ENCODE results near the gene FEZ2.

FEZ2 gene

GRCh38 chr2:36560726-36561125, 37.2 kb downstream of the FEZ2 start:
- DNase-seq = no peak

GRCh38 chr2:36559221-36559942, 38.6 kb downstream of the FEZ2 start:
- DNase-seq = no peak

- peak; percentile 95 for DNase-seq
These were observed 41.1 kb downstream of the FEZ2 start for GRCh38 chr2:36556842-36557241.

GRCh38 chr2:36555789-36556188, 42.2 kb downstream of the FEZ2 start:
- DNase-seq = no peak

GRCh38 chr2:36554531-36554930, 43.4 kb downstream of the FEZ2 start:
- no peak for DNase-seq

- no peak for DNase-seq
These were observed 44.3 kb downstream of the FEZ2 start for GRCh38 chr2:36553683-36554082.

GRCh38 chr2:36550006-36550405, 48.0 kb downstream of the FEZ2 start:
- DNase-seq = no peak

- DNase-seq = peak; percentile 52
These were observed 48.8 kb downstream of the FEZ2 start for GRCh38 chr2:36549165-36549574.

GRCh38 chr2:36547906-36548305, 50.1 kb downstream of the FEZ2 start:
- DNase-seq = no peak

- DNase-seq = peak; percentile 41
These were observed 52.0 kb downstream of the FEZ2 start for GRCh38 chr2:36545871-36546416.

GRCh38 chr2:36544638-36545338, 53.2 kb downstream of the FEZ2 start:
- DNase-seq = no peak

- DNase-seq = no peak
These were observed 55.9 kb downstream of the FEZ2 start for GRCh38 chr2:36541891-36542595.

GRCh38 chr2:36540986-36541754, 56.8 kb downstream of the FEZ2 start:
- no peak for DNase-seq

- DNase-seq = peak; percentile 79
These were observed 58.3 kb downstream of the FEZ2 start for GRCh38 chr2:36539631-36540030.

GRCh38 chr2:36538335-36538734, 59.6 kb downstream of the FEZ2 start:
- no peak for DNase-seq

GRCh38 chr2:36536776-36537175, 61.2 kb downstream of the FEZ2 start:
- no peak for DNase-seq

- no peak for DNase-seq
These were observed 62.9 kb downstream of the FEZ2 start for GRCh38 chr2:36535099-36535498.

GRCh38 chr2:36534275-36534799, 63.6 kb downstream of the FEZ2 start:
- DNase-seq = no peak

- DNase-seq = peak; percentile 73
These were observed 67.0 kb downstream of the FEZ2 start for GRCh38 chr2:36530983-36531354.

GRCh38 chr2:36530178-36530982, 67.6 kb downstream of the FEZ2 start:
- DNase-seq = peak; percentile 88

GRCh38 chr2:36528766-36529392, 69.1 kb downstream of the FEZ2 start:
- DNase-seq = no peak

Measured in fibroblast of skin of back (primary cell).